Sigmoid colon (tissue), 7 donors: ENCODE measurements around the gene KDM5C. TPM values are rescaled to one million over a fixed set of nuclear protein-coding genes. Genes with fewer than 3 reads are reported as not detected.
"Not testable (repeated sequence)": the region's sequence is repeated elsewhere in the genome, so short reads cannot be mapped to it uniquely, and the experiment has no call there.

ENCODE experiments used
- DNase-seq: peaks from one replicate; pipeline ENCODE4 v3.0.0-alpha.2; 2019
- H3K27ac ChIP-seq, 4 donors: fragments of 200-600 bp; sonication (generic); one replicate each; pipeline ENCODE4 v1.5.1; 2016 to 2019; ENCODE audit warnings: mild to moderate bottlenecking in 1 of 4
- H3K27me3 ChIP-seq, 3 donors: fragments of 200-600 bp; sonication (generic); one replicate each; pipeline ENCODE4 v1.5.1; 2019; ENCODE audit warnings: mild to moderate bottlenecking in 1 of 3
- H3K36me3 ChIP-seq, 4 donors: fragments of 200-600 bp; sonication (generic); one replicate each; pipeline ENCODE4 v1.5.1; 2016 to 2019
- H3K4me1 ChIP-seq, 4 donors: fragments of 200-600 bp; sonication (generic); one replicate each; pipeline ENCODE4 v1.5.1; 2017 to 2019
- H3K4me3 ChIP-seq, 4 donors: fragments of 200-600 bp; sonication (generic); one replicate each; pipeline ENCODE4 v1.5.1; 2017 to 2019; ENCODE audit warnings: mild to moderate bottlenecking in 2 of 4, moderate library complexity in 1 of 4
- H3K9me3 ChIP-seq, 4 donors: fragments of 200-600 bp in 3 of 4; sonication (generic) in 3 of 4; one replicate each; pipeline versions ENCODE4 v1.5.1 to v1.6.1; 2013 to 2019
- CTCF ChIP-seq, 4 experiments: fragments of 450-650 bp in 3 of 4; fragments of 200-600 bp in 1 of 4; IDR thresholded peaks; one replicate each; pipeline ENCODE4 v1.5.1; 2016 to 2019; ENCODE audit warnings: antibody characterized with exemption in 4 of 4, mild to moderate bottlenecking in 3 of 4, moderate library complexity in 2 of 4
- EP300 ChIP-seq, 4 donors: sonication (generic); formaldehyde crosslinking; IDR thresholded peaks; one replicate each; pipeline ENCODE4 v1.6.1; 2017; ENCODE audit warnings: antibody characterized with exemption in 4 of 4
- POLR2A ChIP-seq, 2 donors: fragments of 450-650 bp; IDR thresholded peaks; one replicate each; pipeline ENCODE4 v1.6.1; 2016; ENCODE audit warnings: antibody characterized with exemption in 2 of 2, mild to moderate bottlenecking in 2 of 2, moderate library complexity in 2 of 2
- POLR2AphosphoS5 ChIP-seq, 4 donors: sonication (generic); formaldehyde crosslinking; IDR thresholded peaks; one replicate each; pipeline ENCODE4 v1.6.1; 2017; ENCODE audit warnings: antibody characterized with exemption in 4 of 4
- WGBS, 2 donors: extraction: QIAGEN DNeasy Blood & Tissue Kit; methylation state at CpG; one replicate each; pipeline ENCODE4 v1.1.7; 2013; 5-methylcytosine and 5-hydroxymethylcytosine counted together
- intact Hi-C: fragments of 100-400 bp; cut with DNase I; formaldehyde crosslinking; loops from one replicate; pipeline ENCODE4 v1.15.1; 2023
- polyA plus RNA-seq, 3 donors: library from polyadenylated mRNA; stranded (reverse); fragments of 200-250 nt; gene quantifications; one replicate each; pipeline ENCODE4 v1.2.3, GENCODE V29; 2013
- total RNA-seq, 4 donors: library from RNA; depleted of rRNA; stranded (reverse); fragments of >200 nt; gene quantifications; one replicate each; pipeline ENCODE4 v1.1.0, GENCODE V29; 2016
- donor health status: healthy with polysubstance abuse.
- donor health status: Bipolar disorder and iron deficiency.
- donor health status: healthy.

The KDM5C gene
- total and polyA plus RNA-seq, 7 donors = 15.6 to 73.4 (median 42.1) TPM

DNA sequence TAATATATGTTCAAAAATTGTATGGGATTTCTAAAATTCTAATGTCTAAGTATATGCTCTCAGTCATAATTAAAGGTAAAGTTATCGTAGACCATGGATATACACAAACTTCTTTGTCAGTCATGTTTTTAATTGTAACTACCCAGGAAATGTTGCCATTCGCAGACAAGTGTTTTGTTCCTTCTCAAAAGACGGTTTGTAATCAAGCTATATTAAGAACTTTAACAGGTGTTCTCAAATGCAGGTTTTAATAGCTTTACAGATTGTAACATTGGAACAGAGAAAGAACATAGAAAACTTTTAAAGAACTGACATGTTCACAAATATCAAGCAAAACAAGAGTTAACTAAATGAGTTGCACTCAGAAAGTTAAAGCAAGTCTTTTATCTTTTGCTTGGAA lies 58.9 kb downstream of the KDM5C start:
- intact Hi-C loops = no loop called here

DNA sequence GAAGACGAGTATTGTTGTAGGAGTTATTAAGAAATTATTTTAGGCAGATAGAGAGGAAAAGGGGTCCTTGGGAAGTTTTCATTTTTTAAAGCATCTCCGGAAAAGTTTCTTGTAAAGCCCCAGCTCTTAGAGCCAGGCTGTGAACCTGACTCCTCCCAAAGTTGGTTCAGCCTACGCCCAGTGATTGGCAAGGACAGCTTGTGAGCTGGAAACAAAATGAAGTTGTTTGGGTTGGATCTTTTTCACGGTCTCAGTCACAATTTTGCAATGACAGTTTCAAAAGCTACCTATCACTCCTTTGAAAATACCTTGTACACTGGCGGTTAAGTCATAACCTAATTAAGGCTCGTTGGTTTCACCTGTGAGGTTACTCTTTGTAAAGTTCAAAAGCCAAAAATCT lies 60.4 kb downstream of the KDM5C start:
- WGBS, 2 donors = 17 to 61% methylated on average over 6 of the region's 6 CpGs
- intact Hi-C loops, H3K27me3 ChIP-seq, H3K36me3 ChIP-seq, H3K4me3 ChIP-seq, H3K27ac ChIP-seq, H3K4me1 ChIP-seq, H3K9me3 ChIP-seq, DNase-seq: not testable (repeated sequence)

More for the DNA sequence above, 58.9 kb downstream of the KDM5C start:
- Histone ChIP-seq H3K4me3 (no peak overlapping the region), H3K36me3 (no peaks in the 10 kb centered on the region), H3K4me1 (no peaks in the 10 kb centered on the region), H3K9me3 (no peaks in the 10 kb centered on the region), H3K27me3 (no peaks in the 10 kb centered on the region), H3K27ac (no peak overlapping the region)
- TF ChIP-seq CTCF (IDR thresholded peaks at IDR 0.05) (no peak), POLR2AphosphoS5 (IDR thresholded peaks at IDR 0.05) (no peak), EP300 (IDR thresholded peaks at IDR 0.05) (no peak), POLR2A (IDR thresholded peaks at IDR 0.05) (no peak)
- DNase-seq = no peak
- 48 to 76% methylated on average over 3 of the region's 3 CpGs for WGBS, 2 donors

GRCh38 chrX:53163436-53163835 lies 61.6 kb downstream of the KDM5C start:
- WGBS, 2 donors = 83 to 91% methylated on average over 7 of the region's 7 CpGs
- Histone ChIP-seq H3K27me3 (no peaks in the 10 kb centered on the region), H3K36me3 (no peaks in the 10 kb centered on the region), H3K27ac (no peak overlapping the region), H3K4me3 (no peak overlapping the region), H3K4me1 (no peaks in the 10 kb centered on the region), H3K9me3 (no peaks in the 10 kb centered on the region)
- intact Hi-C loops = no loop called here
- TF ChIP-seq EP300 (IDR thresholded peaks at IDR 0.05) = no peak
- TF ChIP-seq POLR2AphosphoS5 (IDR thresholded peaks at IDR 0.05) = no peak
- no peak for TF ChIP-seq CTCF (IDR thresholded peaks at IDR 0.05)
- TF ChIP-seq POLR2A (IDR thresholded peaks at IDR 0.05) = no peak
- DNase-seq = no peak

- WGBS, 2 donors = 21 to 60% methylated on average over 6 of the region's 6 CpGs
- Histone ChIP-seq H3K27ac (no peak overlapping the region), H3K27me3 (no peaks in the 10 kb centered on the region), H3K4me3 (no peak overlapping the region), H3K9me3 (no peaks in the 10 kb centered on the region), H3K4me1 (no peaks in the 10 kb centered on the region), H3K36me3 (no peaks in the 10 kb centered on the region)
- intact Hi-C loops = no loop called here
- TF ChIP-seq CTCF (IDR thresholded peaks at IDR 0.05) (no peak), EP300 (IDR thresholded peaks at IDR 0.05) (no peak)
- no peak for DNase-seq
These were observed 64.6 kb downstream of the KDM5C start for GRCh38 chrX:53160297-53160983.

- WGBS, 2 donors = 90 to 93% methylated on average over 11 of the region's 11 CpGs
- no peak overlapping the region for H3K27ac ChIP-seq
- no peaks in the 10 kb centered on the region for H3K27me3 ChIP-seq
- DNase-seq = no peak
- H3K4me3 ChIP-seq = no peak overlapping the region
- intact Hi-C loops = no loop called here
- no peaks in the 10 kb centered on the region for H3K4me1 ChIP-seq
- TF ChIP-seq POLR2A (IDR thresholded peaks at IDR 0.05) (no peak), POLR2AphosphoS5 (IDR thresholded peaks at IDR 0.05) (no peak)
- no peaks in the 10 kb centered on the region for H3K36me3 ChIP-seq
- H3K9me3 ChIP-seq = no peaks in the 10 kb centered on the region
These were observed 65.8 kb downstream of the KDM5C start for GRCh38 chrX:53159184-53159583.

GRCh38 chrX:53156207-53156596 lies 68.8 kb downstream of the KDM5C start:
- Histone ChIP-seq H3K4me3 (no peak overlapping the region), H3K27me3 (no peaks in the 10 kb centered on the region), H3K36me3 (no peaks in the 10 kb centered on the region), H3K4me1 (no peaks in the 10 kb centered on the region), H3K9me3 (no peaks in the 10 kb centered on the region), H3K27ac (no peak overlapping the region)
- no peak for DNase-seq
- intact Hi-C loops = no loop called here
- WGBS, 2 donors = 94 to 99% methylated on average over 2 of the region's 2 CpGs
- no peak for TF ChIP-seq POLR2AphosphoS5 (IDR thresholded peaks at IDR 0.05)
- no peak for TF ChIP-seq CTCF (IDR thresholded peaks at IDR 0.05)
- no peak for TF ChIP-seq POLR2A (IDR thresholded peaks at IDR 0.05)
- no peak for TF ChIP-seq EP300 (IDR thresholded peaks at IDR 0.05)
